Neural progenitor cell (in vitro differentiated cells): ENCODE measurements around the gene FAM151A.

Source experiments
- EZH2 ChIP-seq: fragments of 200-600 bp; sonication (generic); IDR thresholded peaks from 2 replicates; pipeline ENCODE4 v1.6.1; 2017; ENCODE audit warnings: antibody characterized with exemption, mild to moderate bottlenecking, moderate library complexity
- TF ChIP-seq, protein P1 (sequence below): fragments of 200-600 bp; sonication (generic); IDR thresholded peaks from 2 replicates; pipeline ENCODE4 v1.5.1; 2017; ENCODE audit warnings: antibody characterized with exemption, mild to moderate bottlenecking

DNA sequence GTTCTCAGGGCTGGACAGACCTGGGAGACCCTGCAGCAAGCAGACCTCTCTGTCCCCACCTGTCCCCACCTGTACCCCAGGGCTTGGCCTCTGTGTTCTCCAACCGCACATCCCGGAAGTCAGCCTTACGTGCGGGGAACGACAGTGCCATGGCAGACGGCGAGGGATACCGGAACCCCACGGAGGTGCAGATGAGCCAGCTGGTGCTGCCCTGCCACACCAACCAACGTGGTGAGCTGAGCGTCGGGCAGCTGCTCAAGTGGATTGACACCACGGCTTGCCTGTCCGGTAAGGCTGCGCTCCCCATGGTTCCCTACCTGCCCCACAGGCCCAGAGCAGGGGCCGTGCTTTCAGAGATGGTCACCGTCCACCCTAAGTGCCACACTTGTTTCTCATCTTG is 38.8 kb downstream of the FAM151A start:
- TF ChIP-seq, protein P1, sequence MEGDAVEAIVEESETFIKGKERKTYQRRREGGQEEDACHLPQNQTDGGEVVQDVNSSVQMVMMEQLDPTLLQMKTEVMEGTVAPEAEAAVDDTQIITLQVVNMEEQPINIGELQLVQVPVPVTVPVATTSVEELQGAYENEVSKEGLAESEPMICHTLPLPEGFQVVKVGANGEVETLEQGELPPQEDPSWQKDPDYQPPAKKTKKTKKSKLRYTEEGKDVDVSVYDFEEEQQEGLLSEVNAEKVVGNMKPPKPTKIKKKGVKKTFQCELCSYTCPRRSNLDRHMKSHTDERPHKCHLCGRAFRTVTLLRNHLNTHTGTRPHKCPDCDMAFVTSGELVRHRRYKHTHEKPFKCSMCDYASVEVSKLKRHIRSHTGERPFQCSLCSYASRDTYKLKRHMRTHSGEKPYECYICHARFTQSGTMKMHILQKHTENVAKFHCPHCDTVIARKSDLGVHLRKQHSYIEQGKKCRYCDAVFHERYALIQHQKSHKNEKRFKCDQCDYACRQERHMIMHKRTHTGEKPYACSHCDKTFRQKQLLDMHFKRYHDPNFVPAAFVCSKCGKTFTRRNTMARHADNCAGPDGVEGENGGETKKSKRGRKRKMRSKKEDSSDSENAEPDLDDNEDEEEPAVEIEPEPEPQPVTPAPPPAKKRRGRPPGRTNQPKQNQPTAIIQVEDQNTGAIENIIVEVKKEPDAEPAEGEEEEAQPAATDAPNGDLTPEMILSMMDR, result no peak
- no peak for TF ChIP-seq EZH2
